Measurements from ENCODE around the gene ZNF561. TPM values are rescaled to one million over a fixed set of nuclear protein-coding genes. Genes with fewer than 3 reads are reported as not detected.
A peak's percentile ranks its signal among the peaks of the same experiment; 100 is the strongest.
"Not testable (repeated sequence)": the region's sequence is repeated elsewhere in the genome, so short reads cannot be mapped to it uniquely, and the experiment has no call there.

The ZNF561 gene
- total and polyA plus RNA-seq, 5 donors from 2014 or later: 17.0 to 36.6 (median 23.3) TPM

DNA sequence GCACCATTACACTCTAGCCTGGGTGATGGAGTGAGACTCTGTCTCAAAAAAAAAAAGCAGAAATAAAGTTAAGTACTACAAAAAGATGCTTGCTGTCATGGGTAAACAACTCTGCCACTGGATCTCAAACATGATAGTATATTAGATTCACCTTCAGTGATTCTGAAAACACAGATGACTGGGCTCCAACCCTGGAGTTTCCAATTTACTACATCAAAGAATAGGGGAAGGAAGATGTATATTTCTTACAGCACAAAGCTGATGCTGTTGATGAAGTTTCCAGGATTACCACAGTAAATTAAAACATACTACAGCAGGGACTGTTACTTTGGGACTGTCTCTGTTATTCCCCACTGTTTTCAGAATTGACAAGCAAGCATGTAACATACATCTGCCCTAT is 5.2 kb downstream of the ZNF561 start:
- ATAC-seq (ENCODE audit: low read depth in 2 of 2) (no peak), DNase-seq (no peak)
- Mint-ChIP-seq H3K4me3 (no peak overlapping the region), H3K36me3 (peaks cover 56% of the 10 kb centered on the region), H3K9me3 (peaks cover 0 to 21% (median 1%) of the 10 kb centered on the region in 7 donors), H3K27me3 (peaks cover under 1% of the 10 kb centered on the region), H3K4me1 (peaks cover 0 to 20% (median 5%) of the 10 kb centered on the region in 4 donors), H3K27ac (no peak overlapping the region)
- Histone ChIP-seq H3K27ac (ENCODE audit: insufficient read depth, low read length, poor library complexity, severe bottlenecking) (no peak overlapping the region), H3K36me3 (ENCODE audit: control insufficient read depth, insufficient read depth, low read length) (peaks cover 79% of the 10 kb centered on the region), H3K27me3 (ENCODE audit: control insufficient read depth, insufficient read depth, low read length) (no peaks in the 10 kb centered on the region), H3K9me3 (ENCODE audit: control insufficient read depth in 2 of 2, low read length in 2 of 2) (peaks cover 10 to 44% of the 10 kb centered on the region in 2 experiments), H3K4me1 (ENCODE audit: control insufficient read depth, insufficient read depth, low read length, poor library complexity, severe bottlenecking) (peaks cover 10% of the 10 kb centered on the region), H3K4me3 (ENCODE audit: low read depth, low read length) (no peak overlapping the region)

DNA sequence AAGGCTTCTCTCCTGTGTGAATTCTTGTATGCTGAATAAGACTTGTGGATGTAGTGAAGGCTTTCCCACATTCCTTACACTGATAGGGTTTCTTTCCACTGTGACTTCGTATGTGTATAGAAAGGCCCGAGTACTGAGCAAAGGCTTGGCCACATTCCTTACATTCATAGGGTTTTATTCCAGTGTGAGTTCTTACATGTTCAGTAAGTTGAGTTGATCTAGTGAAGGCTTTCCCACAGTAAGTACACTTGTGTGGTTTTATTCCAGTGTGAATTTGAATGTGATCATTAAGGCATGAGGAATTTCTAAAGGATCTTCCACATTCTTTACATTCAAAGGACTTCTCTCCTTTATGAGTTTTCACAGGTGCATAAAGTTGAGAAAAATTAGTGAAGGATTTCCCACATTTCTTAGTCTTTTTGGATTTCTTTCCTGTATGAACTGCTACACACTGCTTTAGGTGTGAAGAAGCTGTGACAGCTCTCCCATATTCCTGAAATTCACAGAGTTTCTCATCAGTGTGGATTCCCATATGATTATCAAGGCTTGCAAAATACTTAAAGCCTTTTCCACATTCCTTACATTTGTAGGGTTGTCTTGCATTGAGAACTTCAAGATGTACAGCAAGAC is 10.4 kb downstream of the ZNF561 start:
- ATAC-seq (ENCODE audit: low read depth in 2 of 2) (no peak), DNase-seq (no peak)
- Mint-ChIP-seq H3K9me3 (peaks cover 0 to 65% (median 19%) of the 10 kb centered on the region in 7 donors), H3K36me3 (peaks cover 64% of the 10 kb centered on the region), H3K27ac (no peak overlapping the region), H3K27me3 (no peaks in the 10 kb centered on the region), H3K4me3 (no peak overlapping the region), H3K4me1 (peaks cover 0 to 2% (median 0%) of the 10 kb centered on the region in 4 donors)
- Histone ChIP-seq H3K9me3 (ENCODE audit: control insufficient read depth in 2 of 2, low read length in 2 of 2) (peaks cover 37 to 95% of the 10 kb centered on the region in 2 experiments), H3K27me3 (ENCODE audit: control insufficient read depth, insufficient read depth, low read length) (no peaks in the 10 kb centered on the region), H3K36me3 (ENCODE audit: control insufficient read depth, insufficient read depth, low read length) (peaks cover 59% of the 10 kb centered on the region), H3K4me3 (ENCODE audit: low read depth, low read length) (no peak overlapping the region), H3K4me1 (ENCODE audit: control insufficient read depth, insufficient read depth, low read length, poor library complexity, severe bottlenecking) (no peaks in the 10 kb centered on the region), H3K27ac (ENCODE audit: insufficient read depth, low read length, poor library complexity, severe bottlenecking) (no peak overlapping the region)

DNA sequence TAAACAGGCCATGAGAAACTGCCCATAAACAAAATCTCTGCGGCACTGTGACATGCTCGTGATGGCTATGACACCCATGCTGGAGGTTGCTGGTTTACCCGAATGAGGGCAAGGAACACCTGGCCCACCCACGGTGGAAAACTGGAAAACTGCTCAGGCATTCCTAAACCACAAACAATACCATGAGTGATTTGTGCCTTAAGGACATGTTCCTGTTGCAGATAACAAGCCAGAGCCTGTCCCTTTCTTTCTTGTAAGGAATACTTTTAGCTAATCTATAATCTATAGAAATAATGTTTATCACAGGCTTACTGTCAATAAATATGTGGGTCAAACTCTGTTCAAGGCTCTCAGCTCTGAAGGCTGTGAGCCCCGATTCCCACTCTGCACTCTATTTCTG is 12.1 kb downstream of the ZNF561 start:
- H3K27ac ChIP-seq (ENCODE audit: insufficient read depth, low read length, poor library complexity, severe bottlenecking): no peak overlapping the region
- H3K9me3 Mint-ChIP-seq: peaks cover 0 to 72% (median 21%) of the 10 kb centered on the region in 7 donors
- ATAC-seq (ENCODE audit: low read depth in 2 of 2): no peak
- no peaks in the 10 kb centered on the region for H3K27me3 ChIP-seq (ENCODE audit: control insufficient read depth, insufficient read depth, low read length)
- no peaks in the 10 kb centered on the region for H3K27me3 Mint-ChIP-seq
- peaks cover 37 to 81% of the 10 kb centered on the region in 2 experiments for H3K9me3 ChIP-seq (ENCODE audit: control insufficient read depth in 2 of 2, low read length in 2 of 2)
- no peak overlapping the region for H3K27ac Mint-ChIP-seq
- H3K4me3 ChIP-seq (ENCODE audit: low read depth, low read length): no peak overlapping the region
- H3K4me3 Mint-ChIP-seq: no peak overlapping the region
- peaks cover 0 to 2% (median 0%) of the 10 kb centered on the region in 4 donors for H3K4me1 Mint-ChIP-seq
- H3K36me3 Mint-ChIP-seq: peaks cover 54% of the 10 kb centered on the region
- no peaks in the 10 kb centered on the region for H3K4me1 ChIP-seq (ENCODE audit: control insufficient read depth, insufficient read depth, low read length, poor library complexity, severe bottlenecking)
- DNase-seq: no peak
- H3K36me3 ChIP-seq (ENCODE audit: control insufficient read depth, insufficient read depth, low read length): peaks cover 43% of the 10 kb centered on the region

DNA sequence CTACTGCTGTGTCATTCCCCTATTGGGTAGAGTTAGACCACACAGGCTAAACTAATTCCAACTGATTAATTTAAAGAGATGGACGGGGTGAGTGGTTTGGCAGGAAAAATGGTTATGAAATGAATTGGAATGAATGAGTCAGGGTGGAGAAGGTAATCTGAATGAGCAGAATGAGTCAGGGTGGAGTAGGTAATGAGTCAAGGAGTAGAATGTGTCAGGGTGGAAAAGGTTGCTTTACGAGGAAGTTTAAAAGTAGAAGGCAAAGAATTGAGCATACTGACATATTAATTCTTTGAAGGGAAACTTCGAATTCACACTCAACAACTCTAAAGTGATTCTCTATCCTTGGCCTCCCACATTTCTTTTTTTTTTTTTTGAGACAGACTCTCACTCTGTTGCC is 24.0 kb downstream of the ZNF561 start:
- peaks cover 0 to 24% (median 3%) of the 10 kb centered on the region in 7 donors for H3K9me3 Mint-ChIP-seq
- Histone ChIP-seq H3K4me1 (ENCODE audit: control insufficient read depth, insufficient read depth, low read length, poor library complexity, severe bottlenecking) (no peaks in the 10 kb centered on the region), H3K9me3 (ENCODE audit: control insufficient read depth in 2 of 2, low read length in 2 of 2) (peaks cover 3 to 19% of the 10 kb centered on the region in 2 experiments), H3K4me3 (ENCODE audit: low read depth, low read length) (no peak overlapping the region), H3K36me3 (ENCODE audit: control insufficient read depth, insufficient read depth, low read length) (no peaks in the 10 kb centered on the region), H3K27me3 (ENCODE audit: control insufficient read depth, insufficient read depth, low read length) (no peaks in the 10 kb centered on the region), H3K27ac (ENCODE audit: insufficient read depth, low read length, poor library complexity, severe bottlenecking) (no peak overlapping the region)
- no peak overlapping the region for H3K27ac Mint-ChIP-seq
- no peak overlapping the region for H3K4me3 Mint-ChIP-seq
- peaks cover 4% of the 10 kb centered on the region for H3K36me3 Mint-ChIP-seq
- H3K27me3 Mint-ChIP-seq: peaks cover 17% of the 10 kb centered on the region
- DNase-seq (no peak), ATAC-seq (ENCODE audit: low read depth in 2 of 2) (no peak)
- H3K4me1 Mint-ChIP-seq: no peaks in the 10 kb centered on the region

DNA sequence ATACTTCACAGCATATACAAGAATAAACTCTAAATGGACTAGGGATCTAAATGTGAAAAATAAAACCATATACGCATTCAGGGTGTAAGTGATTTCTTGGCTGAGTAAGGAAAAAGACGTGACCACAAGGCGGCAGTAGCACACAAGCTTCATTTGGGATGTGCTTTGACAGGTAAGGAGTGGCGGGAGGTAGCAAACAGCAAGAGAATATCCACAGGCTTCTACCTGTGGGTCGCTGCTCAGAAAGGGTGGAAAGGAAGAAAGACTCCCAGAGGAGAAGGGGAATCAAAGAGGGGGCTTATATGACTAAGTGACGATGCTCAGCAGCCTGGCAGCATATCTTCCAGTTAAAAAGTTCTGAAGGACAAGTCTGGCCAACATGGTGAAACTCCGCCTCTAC is 34.3 kb downstream of the ZNF561 start:
- Histone ChIP-seq H3K4me3 (ENCODE audit: low read depth, low read length) (no peak overlapping the region), H3K4me1 (ENCODE audit: control insufficient read depth, insufficient read depth, low read length, poor library complexity, severe bottlenecking) (peaks cover 15% of the 10 kb centered on the region), H3K27me3 (ENCODE audit: control insufficient read depth, insufficient read depth, low read length) (peaks cover 2% of the 10 kb centered on the region), H3K9me3 (ENCODE audit: control insufficient read depth in 2 of 2, low read length in 2 of 2) (no peaks in the 10 kb centered on the region), H3K27ac (ENCODE audit: insufficient read depth, low read length, poor library complexity, severe bottlenecking) (no peak overlapping the region), H3K36me3 (ENCODE audit: control insufficient read depth, insufficient read depth, low read length) (no peaks in the 10 kb centered on the region)
- peak; percentile 66 to 69 for ATAC-seq (ENCODE audit: low read depth in 2 of 2)
- Mint-ChIP-seq H3K4me1 (peaks cover 5 to 31% (median 18%) of the 10 kb centered on the region in 4 donors), H3K4me3 (peak overlapping the region in 2 of 4 donors; percentile 1 to 36), H3K36me3 (peaks cover 5% of the 10 kb centered on the region), H3K27me3 (peaks cover 11% of the 10 kb centered on the region), H3K9me3 (peaks cover 0 to 7% (median 2%) of the 10 kb centered on the region in 7 donors), H3K27ac (peak overlapping the region in 1 of 3 donors; percentile 0)
- DNase-seq: peak; percentile 56 to 85 (median 69)

DNA sequence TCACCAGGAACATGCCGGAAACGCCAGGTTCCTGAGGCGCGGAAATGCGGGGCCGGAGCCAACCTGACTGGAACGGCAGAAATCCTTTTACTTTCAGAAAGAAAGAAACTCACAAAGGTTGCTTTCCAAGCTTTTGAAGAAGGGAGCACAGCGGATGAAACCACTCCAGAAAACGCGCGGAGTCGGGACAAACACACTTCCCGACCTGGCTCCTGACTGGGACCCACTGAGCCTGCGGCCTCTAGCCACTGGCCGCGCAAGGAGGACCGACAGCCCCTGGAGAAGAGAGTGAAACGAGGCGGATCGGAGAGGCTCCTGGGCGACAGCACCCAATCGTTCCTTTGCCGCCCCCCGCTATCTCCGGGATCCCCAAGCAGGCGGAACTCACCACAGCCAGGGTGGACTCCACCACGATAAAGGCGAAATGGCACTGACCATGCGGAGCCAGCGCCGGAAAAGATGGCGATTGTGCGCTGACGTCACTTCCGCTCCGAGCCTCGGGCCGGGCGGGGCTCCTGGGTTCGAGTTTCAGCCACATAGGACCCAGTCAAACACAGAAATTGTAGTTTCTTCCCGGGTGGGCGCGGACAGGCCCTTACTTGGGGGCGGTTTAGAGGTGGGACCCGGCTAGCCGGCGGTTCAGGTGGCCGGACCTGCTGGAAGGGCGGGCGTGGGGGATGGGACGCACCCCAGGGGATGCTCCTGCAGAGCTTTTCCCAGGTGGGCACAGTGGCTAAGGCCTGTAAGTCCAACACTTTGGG is 36.8 kb downstream of the ZNF561 start, which contains the start of gene ZNF121:
Gene ZNF121, minus strand, starts transcription at position 432 of the 761 bp plus-strand sequence. CDS start 16,407 bp downstream, outside the sequence.
- peak; percentile 61 to 85 (median 74) for DNase-seq
- Mint-ChIP-seq H3K4me3 (peak within 1 kb of the TSS; percentile 96 to 100 (median 98)), H3K27ac (peak within 1 kb of the TSS; percentile 96 to 98 (median 97)), H3K4me1 (peaks cover 10 to 50% (median 28%) of the 10 kb centered on the region in 4 donors), H3K9me3 (peaks cover 0 to 15% (median 7%) of the 10 kb centered on the region in 7 donors), H3K27me3 (peaks cover 11% of the 10 kb centered on the region), H3K36me3 (peaks cover 18% of the 10 kb centered on the region)
- Histone ChIP-seq H3K4me1 (ENCODE audit: control insufficient read depth, insufficient read depth, low read length, poor library complexity, severe bottlenecking) (peaks cover 15% of the 10 kb centered on the region), H3K9me3 (ENCODE audit: control insufficient read depth in 2 of 2, low read length in 2 of 2) (peaks cover 18 to 20% of the 10 kb centered on the region in 2 experiments), H3K36me3 (ENCODE audit: control insufficient read depth, insufficient read depth, low read length) (peaks cover 14% of the 10 kb centered on the region), H3K4me3 (ENCODE audit: low read depth, low read length) (peak within 1 kb of the TSS; percentile 98), H3K27me3 (ENCODE audit: control insufficient read depth, insufficient read depth, low read length) (peaks cover under 1% of the 10 kb centered on the region), H3K27ac (ENCODE audit: insufficient read depth, low read length, poor library complexity, severe bottlenecking) (peak within 1 kb of the TSS; percentile 87)
- peak; percentile 76 for ATAC-seq (ENCODE audit: low read depth in 2 of 2)

DNA sequence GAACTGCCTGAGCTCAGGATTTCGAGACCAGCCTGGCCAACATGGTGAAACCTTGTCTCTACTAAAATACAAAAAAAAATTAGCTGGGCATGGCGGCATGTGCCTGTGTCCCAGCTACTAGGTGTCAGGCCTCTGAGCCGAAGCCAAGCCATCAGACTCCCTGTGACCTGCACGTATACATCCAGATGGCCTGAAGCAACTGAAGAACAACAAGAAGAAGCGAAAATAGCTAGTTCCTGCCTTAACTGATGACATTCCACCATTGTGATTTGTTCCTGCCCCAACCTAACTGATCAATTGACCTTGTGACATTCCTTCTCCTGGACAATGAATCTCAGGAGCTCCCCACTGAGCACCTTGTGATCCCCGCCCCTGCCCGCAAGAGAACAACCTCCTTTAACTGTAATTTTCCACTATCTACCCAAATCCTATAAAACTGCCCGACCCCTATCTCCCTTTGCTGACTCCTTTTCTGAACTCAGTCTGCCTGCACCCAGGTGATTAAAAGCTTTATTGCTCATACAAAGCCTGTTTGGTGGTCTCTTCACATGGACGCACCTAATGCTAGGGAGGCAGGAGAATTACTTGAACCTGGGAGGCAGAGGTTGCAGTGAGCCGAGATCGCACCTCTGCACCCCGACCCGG is 38.8 kb downstream of the ZNF561 start:
- peaks cover 31% of the 10 kb centered on the region for H3K36me3 Mint-ChIP-seq
- H3K9me3 ChIP-seq (ENCODE audit: control insufficient read depth in 2 of 2, low read length in 2 of 2): peaks cover 23 to 29% of the 10 kb centered on the region in 2 experiments
- not testable (repeated sequence) for DNase-seq; ATAC-seq (ENCODE audit: low read depth in 2 of 2); H3K27me3 ChIP-seq (ENCODE audit: control insufficient read depth, insufficient read depth, low read length); H3K27ac ChIP-seq (ENCODE audit: insufficient read depth, low read length, poor library complexity, severe bottlenecking)
- peaks cover 15% of the 10 kb centered on the region for H3K4me1 ChIP-seq (ENCODE audit: control insufficient read depth, insufficient read depth, low read length, poor library complexity, severe bottlenecking)
- H3K4me1 Mint-ChIP-seq: peaks cover 10 to 58% (median 32%) of the 10 kb centered on the region in 4 donors
- H3K4me3 ChIP-seq (ENCODE audit: low read depth, low read length): peak overlapping the region; percentile 11
- peak overlapping the region; percentile 82 to 94 (median 86) for H3K4me3 Mint-ChIP-seq
- H3K9me3 Mint-ChIP-seq: peaks cover 0 to 32% (median 19%) of the 10 kb centered on the region in 7 donors
- H3K27ac Mint-ChIP-seq: peak overlapping the region in 2 of 3 donors; percentile 1 to 49
- peaks cover 28% of the 10 kb centered on the region for H3K36me3 ChIP-seq (ENCODE audit: control insufficient read depth, insufficient read depth, low read length)
- H3K27me3 Mint-ChIP-seq: peaks cover 11% of the 10 kb centered on the region

All from CD4-positive, CD25-positive, alpha-beta regulatory T cell (primary cell).